AML-193 (cell line): ENCODE results near the gene SSU72.
"Not testable (repeated sequence)": the region's sequence is repeated elsewhere in the genome, so short reads cannot be mapped to it uniquely, and the experiment has no call there.

Experiments
- DNase-seq, 2 experiments: peaks; one replicate each; lab custom pipeline; 2025; lab: John Stamatoyannopoulos, UW

The SSU72 gene

GRCh38 chr1:1540818-1541628 lies 33.6 kb downstream of the SSU72 start:
- DNase-seq: no peak

GRCh38 chr1:1540090-1540817 lies 34.4 kb downstream of the SSU72 start, which contains the start of gene TMEM240:
TSS of gene TMEM240 (minus strand) at chr1:1540624. CDS start at chr1:1540346, 278 bp downstream.
- no peak for DNase-seq

GRCh38 chr1:1539310-1540089 lies 35.2 kb downstream of the SSU72 start:
- DNase-seq: no peak

GRCh38 chr1:1538989-1539309 lies 35.7 kb downstream of the SSU72 start:
- DNase-seq: no peak

GRCh38 chr1:1538334-1538733 lies 36.3 kb downstream of the SSU72 start:
- no peak for DNase-seq

GRCh38 chr1:1537626-1538250 lies 36.9 kb downstream of the SSU72 start:
- DNase-seq: no peak

- DNase-seq: no peak
Observed at GRCh38 chr1:1536938-1537546, 37.6 kb downstream of the SSU72 start.

- DNase-seq: no peak
Observed at GRCh38 chr1:1536019-1536937, 38.4 kb downstream of the SSU72 start.

GRCh38 chr1:1535201-1536018 lies 39.3 kb downstream of the SSU72 start:
- no peak for DNase-seq

- no peak for DNase-seq
Observed at GRCh38 chr1:1534401-1535154, 40.1 kb downstream of the SSU72 start.

- DNase-seq: not testable (repeated sequence)
Observed at GRCh38 chr1:1533894-1534291, 40.8 kb downstream of the SSU72 start.

GRCh38 chr1:1533176-1533893 lies 41.3 kb downstream of the SSU72 start:
- DNase-seq: not testable (repeated sequence)

GRCh38 chr1:1531947-1532346 lies 42.7 kb downstream of the SSU72 start:
- DNase-seq: no peak

GRCh38 chr1:1529936-1530335 lies 44.7 kb downstream of the SSU72 start:
- DNase-seq: no peak

- DNase-seq: no peak
Observed at GRCh38 chr1:1529321-1529720, 45.3 kb downstream of the SSU72 start.

GRCh38 chr1:1528301-1529267 lies 46.1 kb downstream of the SSU72 start:
- DNase-seq: no peak
